GM06990 (cell line): Measurements from ENCODE around the gene DPM2.

Source experiments
- DNase-seq: peaks from one replicate; pipeline ENCODE4 v3.0.0-alpha.2; 2011; ENCODE audit not compliant: insufficient read length; ENCODE audit errors: extremely low read depth
- H3K27me3 ChIP-seq: replicated peaks from 2 replicates; pipeline ENCODE4 v1.6.0; 2011; ENCODE audit warnings: low read length; ENCODE audit not compliant: control insufficient read depth, insufficient read depth
- H3K36me3 ChIP-seq: 2 replicates; pipeline ENCODE4 v1.5.1; 2011; ENCODE audit warnings: low read length; ENCODE audit not compliant: control insufficient read depth, insufficient read depth
- H3K4me3 ChIP-seq: replicated peaks from 2 replicates; pipeline ENCODE4 v1.5.1; 2011; ENCODE audit warnings: low read depth, mild to moderate bottlenecking, control low read depth, low read length
- CTCF ChIP-seq: IDR thresholded peaks from 2 replicates; pipeline ENCODE4 v1.5.1; 2011; ENCODE audit warnings: low read length, control low read depth, mild to moderate bottlenecking, inconsistent platforms; ENCODE audit not compliant: insufficient read depth, poor library complexity, severe bottlenecking

DPM2 gene

GRCh38 chr9:127918183-127919107 is 19.2 kb downstream of the DPM2 start:
- Histone ChIP-seq H3K27me3 (no peaks in the 10 kb centered on the region), H3K4me3 (no peak overlapping the region), H3K36me3 (peaks cover 7% of the 10 kb centered on the region)
- peak; percentile 50 for TF ChIP-seq CTCF
- DNase-seq, result peak; percentile 26

- TF ChIP-seq CTCF, result no peak
- H3K27me3 ChIP-seq, result no peaks in the 10 kb centered on the region
- peak; percentile 64 for DNase-seq
- H3K36me3 ChIP-seq, result peaks cover 11% of the 10 kb centered on the region
- peak overlapping the region; percentile 63 for H3K4me3 ChIP-seq
Observed at GRCh38 chr9:127917603-127918002, 20.1 kb downstream of the DPM2 start.

GRCh38 chr9:127916720-127917581 is 20.7 kb downstream of the DPM2 start, which contains the start of gene ST6GALNAC4:
Gene ST6GALNAC4 (minus strand): TSS chr9:127917041. CDS start chr9:127916419, 622 bp downstream.
- Histone ChIP-seq H3K4me3 (peak within 1 kb of the TSS; percentile 98), H3K27me3 (no peaks in the 10 kb centered on the region), H3K36me3 (peaks cover 18% of the 10 kb centered on the region)
- peak; percentile 92 for DNase-seq
- no peak for TF ChIP-seq CTCF

- Histone ChIP-seq H3K27me3 (no peaks in the 10 kb centered on the region), H3K4me3 (peak overlapping the region; percentile 98), H3K36me3 (peaks cover 20% of the 10 kb centered on the region)
- DNase-seq, result peak; percentile 78
- no peak for TF ChIP-seq CTCF
Observed at GRCh38 chr9:127915801-127916719, 21.6 kb downstream of the DPM2 start.

- DNase-seq, result no peak
- Histone ChIP-seq H3K36me3 (peaks cover 24% of the 10 kb centered on the region), H3K4me3 (peak overlapping the region; percentile 98), H3K27me3 (no peaks in the 10 kb centered on the region)
- TF ChIP-seq CTCF, result no peak
Observed at GRCh38 chr9:127915325-127915752, 22.3 kb downstream of the DPM2 start.
